Nephron (organoid): ENCODE results near the gene MYBPHL.

Experiments
- H3K27ac Mint-ChIP-seq, 3 experiments: 2 replicates each; pipeline ENCODE4 v1.8.0; 2020; ENCODE audit warnings: mixed read lengths in 3 of 3, mild to moderate bottlenecking in 2 of 3, moderate library complexity in 1 of 3
- H3K27me3 Mint-ChIP-seq: 2 replicates; pipeline ENCODE4 v1.8.0; 2021; ENCODE audit warnings: low read depth, mild to moderate bottlenecking, moderate library complexity, mixed read lengths
- H3K36me3 Mint-ChIP-seq: 2 replicates; pipeline ENCODE4 v1.8.0; 2020; ENCODE audit warnings: low read depth, mixed read lengths
- H3K4me1 Mint-ChIP-seq: 2 replicates; pipeline ENCODE4 v1.8.0; 2020; ENCODE audit warnings: mixed read lengths
- H3K4me3 Mint-ChIP-seq, 3 experiments: 2 replicates each; pipeline ENCODE4 v1.8.0; 2020; ENCODE audit warnings: mild to moderate bottlenecking in 3 of 3, mixed read lengths in 3 of 3, moderate library complexity in 2 of 3
- H3K9me3 Mint-ChIP-seq: 2 replicates; pipeline ENCODE4 v1.8.0; 2020; ENCODE audit warnings: mixed read lengths
- TF ChIP-seq, protein P1 (sequence below), 3 experiments: fragments of 200-600 bp; sonication (generic); IDR thresholded peaks; one replicate each; pipeline ENCODE4 v1.5.0; 2021; ENCODE audit warnings: antibody characterized with exemption in 3 of 3; ENCODE audit not compliant: unreplicated experiment in 3 of 3

The MYBPHL gene

DNA sequence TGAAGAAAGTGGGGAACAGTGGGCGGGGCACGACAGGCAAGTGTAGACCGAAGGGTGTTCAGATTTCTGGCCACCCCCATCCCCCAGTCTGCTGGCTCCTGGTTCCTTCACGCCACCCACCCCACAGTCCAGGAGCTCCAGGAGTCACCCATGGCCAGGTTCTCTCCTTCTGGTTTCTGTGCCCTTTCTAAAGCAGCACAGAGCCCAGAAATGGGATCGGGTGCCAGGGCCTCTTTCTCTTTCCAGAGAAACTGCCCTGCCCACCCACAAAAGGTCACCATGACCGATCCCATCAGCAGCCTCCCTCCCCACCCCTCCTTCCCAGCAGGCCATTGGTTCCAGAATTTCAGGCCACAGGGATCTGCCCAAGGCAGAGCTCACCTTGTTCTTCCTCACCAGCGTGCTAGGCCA is 60.7 kb downstream of the MYBPHL start:
- TF ChIP-seq, protein P1, sequence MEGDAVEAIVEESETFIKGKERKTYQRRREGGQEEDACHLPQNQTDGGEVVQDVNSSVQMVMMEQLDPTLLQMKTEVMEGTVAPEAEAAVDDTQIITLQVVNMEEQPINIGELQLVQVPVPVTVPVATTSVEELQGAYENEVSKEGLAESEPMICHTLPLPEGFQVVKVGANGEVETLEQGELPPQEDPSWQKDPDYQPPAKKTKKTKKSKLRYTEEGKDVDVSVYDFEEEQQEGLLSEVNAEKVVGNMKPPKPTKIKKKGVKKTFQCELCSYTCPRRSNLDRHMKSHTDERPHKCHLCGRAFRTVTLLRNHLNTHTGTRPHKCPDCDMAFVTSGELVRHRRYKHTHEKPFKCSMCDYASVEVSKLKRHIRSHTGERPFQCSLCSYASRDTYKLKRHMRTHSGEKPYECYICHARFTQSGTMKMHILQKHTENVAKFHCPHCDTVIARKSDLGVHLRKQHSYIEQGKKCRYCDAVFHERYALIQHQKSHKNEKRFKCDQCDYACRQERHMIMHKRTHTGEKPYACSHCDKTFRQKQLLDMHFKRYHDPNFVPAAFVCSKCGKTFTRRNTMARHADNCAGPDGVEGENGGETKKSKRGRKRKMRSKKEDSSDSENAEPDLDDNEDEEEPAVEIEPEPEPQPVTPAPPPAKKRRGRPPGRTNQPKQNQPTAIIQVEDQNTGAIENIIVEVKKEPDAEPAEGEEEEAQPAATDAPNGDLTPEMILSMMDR (IDR thresholded peaks at IDR 0.05; ENCODE audit: unreplicated experiment in 3 of 3) = no peak
- H3K4me1 Mint-ChIP-seq = peaks cover 35% of the 10 kb centered on the region
- H3K9me3 Mint-ChIP-seq = no peaks in the 10 kb centered on the region
- no peak overlapping the region for H3K4me3 Mint-ChIP-seq
- H3K27me3 Mint-ChIP-seq = peaks cover 18% of the 10 kb centered on the region
- peak overlapping the region in 1 of 3 experiments; percentile 55 for H3K27ac Mint-ChIP-seq
- H3K36me3 Mint-ChIP-seq = no peaks in the 10 kb centered on the region

DNA sequence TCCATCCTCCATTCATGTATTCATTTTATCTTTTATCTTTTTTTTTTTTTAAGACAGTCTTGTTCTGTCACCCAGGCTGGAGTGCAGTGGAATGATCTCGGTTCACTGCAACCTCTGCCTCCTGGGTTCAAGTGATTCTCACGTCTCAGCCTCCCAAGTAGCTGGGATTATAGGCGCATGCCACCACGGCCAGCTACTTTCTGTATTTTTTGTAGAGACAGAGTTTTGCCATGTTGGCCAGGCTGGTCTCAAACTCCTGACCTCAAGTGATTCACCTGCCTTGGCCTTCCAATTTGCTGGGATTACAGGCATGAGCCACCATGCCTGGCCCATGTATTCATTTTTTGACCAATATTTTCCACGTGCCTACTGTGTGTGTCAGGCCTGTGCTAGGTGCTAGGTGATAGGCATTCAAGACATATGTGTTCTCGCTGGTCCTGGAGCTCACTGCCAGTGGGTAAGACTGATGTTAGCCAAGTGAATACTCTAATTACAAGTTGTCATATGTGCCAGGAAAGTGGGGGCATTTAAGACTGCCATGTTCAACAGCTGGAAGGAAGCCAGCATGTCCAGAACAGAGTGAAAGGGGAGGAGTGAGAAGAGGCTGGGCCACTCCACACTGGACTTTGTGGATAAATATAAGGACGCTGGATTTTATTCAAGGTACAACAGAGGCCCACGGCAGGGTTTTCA is 62.8 kb downstream of the MYBPHL start:
- Mint-ChIP-seq H3K36me3 (no peaks in the 10 kb centered on the region), H3K27ac (no peak overlapping the region), H3K9me3 (no peaks in the 10 kb centered on the region), H3K27me3 (peaks cover 13% of the 10 kb centered on the region), H3K4me1 (peaks cover 35% of the 10 kb centered on the region), H3K4me3 (no peak overlapping the region)
- TF ChIP-seq, protein P1 (IDR thresholded peaks at IDR 0.05; ENCODE audit: unreplicated experiment in 3 of 3) = no peak

DNA sequence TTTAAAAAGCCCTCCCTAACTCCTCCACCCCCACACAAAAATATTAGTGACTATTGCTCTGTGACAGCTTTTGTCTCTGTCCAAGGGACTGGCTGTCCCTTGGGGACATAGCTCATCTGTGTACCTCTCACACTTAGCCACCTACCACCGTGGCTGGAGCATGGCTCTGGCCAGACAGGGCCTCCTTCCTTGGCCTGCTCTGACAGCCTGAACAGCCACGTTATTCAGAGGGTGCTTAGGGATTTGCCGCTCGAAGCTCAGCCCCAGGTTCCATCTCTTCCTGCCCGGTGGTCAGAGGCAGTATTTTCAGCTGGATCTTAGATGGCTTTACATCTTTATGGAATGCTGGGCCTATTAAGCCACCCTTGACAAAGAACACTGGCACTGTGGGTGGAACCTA is 63.6 kb downstream of the MYBPHL start:
- H3K4me1 Mint-ChIP-seq = peaks cover 41% of the 10 kb centered on the region
- no peak overlapping the region for H3K4me3 Mint-ChIP-seq
- TF ChIP-seq, protein P1 (IDR thresholded peaks at IDR 0.05; ENCODE audit: unreplicated experiment in 3 of 3) = no peak
- H3K9me3 Mint-ChIP-seq = no peaks in the 10 kb centered on the region
- H3K27ac Mint-ChIP-seq = no peak overlapping the region
- H3K27me3 Mint-ChIP-seq = peaks cover 13% of the 10 kb centered on the region
- peaks cover 4% of the 10 kb centered on the region for H3K36me3 Mint-ChIP-seq

DNA sequence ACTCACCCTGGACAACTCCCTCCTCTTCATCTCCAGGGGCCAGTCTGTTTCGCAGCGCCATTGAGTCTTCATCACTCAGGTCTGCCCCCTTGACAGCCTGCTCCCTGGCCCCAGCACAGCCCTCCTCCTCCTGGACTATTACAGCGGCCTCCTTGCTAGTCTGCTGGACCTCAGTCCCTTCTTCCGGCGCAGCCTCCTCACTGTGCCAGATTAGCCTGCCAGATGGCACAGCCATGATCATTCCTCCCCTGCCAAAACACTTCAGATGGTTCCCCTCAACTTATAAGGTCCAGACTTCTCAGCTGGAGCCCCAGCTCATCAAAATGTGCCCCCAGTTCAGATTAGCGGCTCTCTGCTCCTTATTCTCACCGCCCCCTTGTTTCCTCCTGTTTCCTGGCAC is 64.4 kb downstream of the MYBPHL start:
- peaks cover 13% of the 10 kb centered on the region for H3K27me3 Mint-ChIP-seq
- no peak overlapping the region for H3K4me3 Mint-ChIP-seq
- H3K9me3 Mint-ChIP-seq = no peaks in the 10 kb centered on the region
- TF ChIP-seq, protein P1 (IDR thresholded peaks at IDR 0.05; ENCODE audit: unreplicated experiment in 3 of 3) = no peak
- H3K36me3 Mint-ChIP-seq = peaks cover 12% of the 10 kb centered on the region
- peak overlapping the region in 2 of 3 experiments; percentile 12 to 39 for H3K27ac Mint-ChIP-seq
- H3K4me1 Mint-ChIP-seq = peaks cover 41% of the 10 kb centered on the region
